Thoracic aorta (tissue), 2 donors: ENCODE results near the gene NEK5. TPM values are rescaled to one million over a fixed set of nuclear protein-coding genes. Genes with fewer than 3 reads are reported as not detected.

ENCODE experiments used
- ATAC-seq: fragments of 150-250 bp; one replicate; pipeline ENCODE4 v1.8.0; 2017; ENCODE audit warnings: low read depth; ENCODE audit not compliant: insufficient number of reproducible peaks, low FRiP score
- DNase-seq: peaks from one replicate; pipeline ENCODE4 v3.0.0-alpha.2; 2020; ENCODE audit warnings: low spot score
- H3K27ac ChIP-seq, 2 donors: fragments of 200-600 bp; sonication (generic); 1 replicate in 1 of 2; 2 replicates in 1 of 2; pipeline ENCODE4 v1.5.1; 2016; ENCODE audit warnings: mild to moderate bottlenecking in 2 of 2, moderate library complexity in 2 of 2
- H3K27me3 ChIP-seq: fragments of 200-600 bp; sonication (generic); replicated peaks from 2 replicates; pipeline ENCODE4 v1.6.0; 2016; ENCODE audit warnings: mild to moderate bottlenecking; ENCODE audit not compliant: insufficient read depth
- H3K36me3 ChIP-seq: fragments of 200-600 bp; sonication (generic); one replicate; pipeline ENCODE4 v1.5.1; 2016
- H3K4me1 ChIP-seq, 2 donors: fragments of 200-600 bp; sonication (generic); 1 replicate in 1 of 2; 2 replicates in 1 of 2; pipeline versions ENCODE4 v1.5.1 to v1.6.0; 2016; ENCODE audit warnings: low read depth in 2 of 2, mild to moderate bottlenecking in 1 of 2; ENCODE audit not compliant: control insufficient read depth in 1 of 2
- H3K4me3 ChIP-seq: fragments of 200-600 bp; sonication (generic); 2 replicates; pipeline ENCODE4 v1.5.1; 2016; ENCODE audit warnings: mild to moderate bottlenecking
- H3K9me3 ChIP-seq: fragments of 200-600 bp; sonication (generic); 2 replicates; pipeline ENCODE4 v1.5.1; 2016
- CTCF ChIP-seq: fragments of 200-600 bp; sonication (generic); IDR thresholded peaks from one replicate; pipeline ENCODE4 v1.5.1; 2019; ENCODE audit warnings: antibody characterized with exemption
- total RNA-seq, 2 donors: library from RNA; depleted of rRNA; stranded (reverse); fragments of >200 nt; gene quantifications; one replicate each; pipeline versions ENCODE4 v1.1.0 to v1.2.3, GENCODE V29; 2016

Gene NEK5
- total RNA-seq, 2 donors from 2014 or later: 0.27 to 0.28 TPM

GRCh38 chr13:51997186-51997585 lies 131.7 kb downstream of the NEK5 start:
- Histone ChIP-seq H3K4me3 (no peak overlapping the region), H3K4me1 (peaks cover 7 to 30% of the 10 kb centered on the region in 2 donors), H3K9me3 (no peaks in the 10 kb centered on the region), H3K27me3 (no peaks in the 10 kb centered on the region), H3K36me3 (no peaks in the 10 kb centered on the region), H3K27ac (no peak overlapping the region)
- TF ChIP-seq CTCF: no peak
- no peak for DNase-seq
- ATAC-seq: no peak

DNA sequence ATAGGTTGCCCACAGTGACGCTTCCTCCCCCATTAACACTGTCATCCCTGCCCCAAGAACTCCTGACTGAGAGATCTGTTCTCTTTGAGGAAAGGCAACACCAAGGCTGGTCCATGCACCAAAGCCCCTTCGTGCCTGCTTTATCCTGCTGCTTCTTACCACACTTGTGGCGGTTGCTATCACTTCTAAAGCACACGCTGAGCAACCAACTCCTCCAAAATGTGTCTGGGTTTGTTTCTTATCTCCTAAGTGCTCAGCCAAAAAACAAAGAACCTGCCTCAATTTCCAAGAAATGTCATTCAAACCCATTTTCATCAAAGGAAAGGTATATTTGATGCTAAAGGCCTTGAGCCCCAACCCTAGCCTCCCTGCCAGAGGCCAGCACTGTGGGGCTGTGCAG lies 132.2 kb downstream of the NEK5 start:
- H3K27me3 ChIP-seq: no peaks in the 10 kb centered on the region
- no peak overlapping the region for H3K27ac ChIP-seq

GRCh38 chr13:51995677-51996551 lies 133.0 kb downstream of the NEK5 start:
- Histone ChIP-seq H3K27ac (peak overlapping the region; percentile 4 to 20), H3K4me3 (peak overlapping the region; percentile 0)
- no peak for TF ChIP-seq CTCF

More for the DNA sequence above, 132.2 kb downstream of the NEK5 start:
- H3K9me3 ChIP-seq: no peaks in the 10 kb centered on the region
- no peak for DNase-seq
- ATAC-seq: no peak
- H3K36me3 ChIP-seq: no peaks in the 10 kb centered on the region
- no peak for TF ChIP-seq CTCF
- H3K4me1 ChIP-seq: peaks cover 7 to 30% of the 10 kb centered on the region in 2 donors
- no peak overlapping the region for H3K4me3 ChIP-seq

GRCh38 chr13:51993713-51994112 lies 135.2 kb downstream of the NEK5 start:
- H3K27me3 ChIP-seq: no peaks in the 10 kb centered on the region
- H3K4me3 ChIP-seq: no peak overlapping the region
- H3K27ac ChIP-seq: no peak overlapping the region
- no peak for TF ChIP-seq CTCF
- DNase-seq (no peak), ATAC-seq (no peak)
- no peaks in the 10 kb centered on the region for H3K36me3 ChIP-seq
- H3K9me3 ChIP-seq: no peaks in the 10 kb centered on the region
- H3K4me1 ChIP-seq: peaks cover 4 to 16% of the 10 kb centered on the region in 2 donors

More at GRCh38 chr13:51995677-51996551, 133.0 kb downstream of the NEK5 start:
- no peak for DNase-seq
- Histone ChIP-seq H3K4me1 (peaks cover 7 to 30% of the 10 kb centered on the region in 2 donors), H3K36me3 (no peaks in the 10 kb centered on the region), H3K27me3 (no peaks in the 10 kb centered on the region), H3K9me3 (no peaks in the 10 kb centered on the region)
- ATAC-seq: peak; percentile 15

GRCh38 chr13:51988988-51989618 lies 139.8 kb downstream of the NEK5 start:
- ATAC-seq (no peak), DNase-seq (no peak)
- no peaks in the 10 kb centered on the region for H3K27me3 ChIP-seq
- no peaks in the 10 kb centered on the region for H3K36me3 ChIP-seq
- no peak overlapping the region for H3K4me3 ChIP-seq
- H3K4me1 ChIP-seq: no peaks in the 10 kb centered on the region
- no peak overlapping the region for H3K27ac ChIP-seq
- TF ChIP-seq CTCF: no peak
- no peaks in the 10 kb centered on the region for H3K9me3 ChIP-seq
